ENCODE measurements around the gene SFTPA2.

DNA sequence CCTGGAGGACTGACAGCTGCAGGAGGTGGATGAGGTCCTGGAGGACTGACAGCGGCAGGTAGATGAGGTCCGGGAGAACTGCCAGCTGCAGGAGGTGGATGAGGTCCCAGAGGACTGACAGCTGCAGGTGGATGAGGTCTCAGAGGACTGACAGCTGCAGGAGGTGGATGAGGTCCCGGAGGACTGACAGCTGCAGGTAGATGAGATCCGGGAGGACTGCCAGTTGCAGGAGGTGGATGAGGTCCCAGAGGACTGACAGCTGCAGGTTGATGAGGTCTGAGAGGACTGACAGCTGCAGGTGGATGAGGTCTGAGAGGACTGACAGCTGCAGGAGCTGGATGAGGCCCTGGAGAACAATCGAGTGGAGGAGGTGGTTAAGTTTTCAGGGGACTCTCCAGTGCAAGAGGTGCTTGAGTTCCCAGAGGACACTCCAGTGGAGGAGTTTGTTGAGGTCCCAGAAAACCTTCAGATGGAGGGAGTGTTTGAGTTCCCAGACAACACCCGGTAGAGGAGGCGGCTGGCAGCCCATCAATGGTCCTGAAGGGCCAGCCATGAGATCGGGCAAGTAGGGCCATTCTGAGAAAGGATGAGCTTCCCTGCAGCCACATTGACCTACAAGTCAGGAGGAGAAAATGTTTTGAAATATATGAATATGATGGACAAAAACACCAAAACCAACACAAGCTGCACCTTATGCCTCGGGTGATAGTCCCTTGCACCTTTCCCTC, 52.6 kb downstream of the SFTPA2 start:
- TF ChIP-seq CTCF (conservative IDR thresholded peaks at IDR 0.05; ENCODE audit: low read depth in 2 of 2) (no peak), ZNF331 (CRISPR knock-in tag; IDR thresholded peaks at IDR 0.05; ENCODE audit: low read depth) (no peak), POLR2AphosphoS5 (IDR thresholded peaks at IDR 0.05; ENCODE audit: low read depth) (no peak), EZH2 (IDR thresholded peaks at IDR 0.05; ENCODE audit: low read depth, unreplicated experiment) (no peak), ETS1 (IDR thresholded peaks at IDR 0.05) (no peak), EZH2phosphoT487 (IDR thresholded peaks at IDR 0.05; ENCODE audit: unreplicated experiment) (no peak), STAT1 (IDR thresholded peaks at IDR 0.05; ENCODE audit: unreplicated experiment) (no peak), JUNB (IDR thresholded peaks at IDR 0.05; ENCODE audit: unreplicated experiment) (no peak), CREB1 (CRISPR knock-in tag; IDR thresholded peaks at IDR 0.05; ENCODE audit: low read depth) (no peak)
- TF ChIP-seq, protein P1, sequence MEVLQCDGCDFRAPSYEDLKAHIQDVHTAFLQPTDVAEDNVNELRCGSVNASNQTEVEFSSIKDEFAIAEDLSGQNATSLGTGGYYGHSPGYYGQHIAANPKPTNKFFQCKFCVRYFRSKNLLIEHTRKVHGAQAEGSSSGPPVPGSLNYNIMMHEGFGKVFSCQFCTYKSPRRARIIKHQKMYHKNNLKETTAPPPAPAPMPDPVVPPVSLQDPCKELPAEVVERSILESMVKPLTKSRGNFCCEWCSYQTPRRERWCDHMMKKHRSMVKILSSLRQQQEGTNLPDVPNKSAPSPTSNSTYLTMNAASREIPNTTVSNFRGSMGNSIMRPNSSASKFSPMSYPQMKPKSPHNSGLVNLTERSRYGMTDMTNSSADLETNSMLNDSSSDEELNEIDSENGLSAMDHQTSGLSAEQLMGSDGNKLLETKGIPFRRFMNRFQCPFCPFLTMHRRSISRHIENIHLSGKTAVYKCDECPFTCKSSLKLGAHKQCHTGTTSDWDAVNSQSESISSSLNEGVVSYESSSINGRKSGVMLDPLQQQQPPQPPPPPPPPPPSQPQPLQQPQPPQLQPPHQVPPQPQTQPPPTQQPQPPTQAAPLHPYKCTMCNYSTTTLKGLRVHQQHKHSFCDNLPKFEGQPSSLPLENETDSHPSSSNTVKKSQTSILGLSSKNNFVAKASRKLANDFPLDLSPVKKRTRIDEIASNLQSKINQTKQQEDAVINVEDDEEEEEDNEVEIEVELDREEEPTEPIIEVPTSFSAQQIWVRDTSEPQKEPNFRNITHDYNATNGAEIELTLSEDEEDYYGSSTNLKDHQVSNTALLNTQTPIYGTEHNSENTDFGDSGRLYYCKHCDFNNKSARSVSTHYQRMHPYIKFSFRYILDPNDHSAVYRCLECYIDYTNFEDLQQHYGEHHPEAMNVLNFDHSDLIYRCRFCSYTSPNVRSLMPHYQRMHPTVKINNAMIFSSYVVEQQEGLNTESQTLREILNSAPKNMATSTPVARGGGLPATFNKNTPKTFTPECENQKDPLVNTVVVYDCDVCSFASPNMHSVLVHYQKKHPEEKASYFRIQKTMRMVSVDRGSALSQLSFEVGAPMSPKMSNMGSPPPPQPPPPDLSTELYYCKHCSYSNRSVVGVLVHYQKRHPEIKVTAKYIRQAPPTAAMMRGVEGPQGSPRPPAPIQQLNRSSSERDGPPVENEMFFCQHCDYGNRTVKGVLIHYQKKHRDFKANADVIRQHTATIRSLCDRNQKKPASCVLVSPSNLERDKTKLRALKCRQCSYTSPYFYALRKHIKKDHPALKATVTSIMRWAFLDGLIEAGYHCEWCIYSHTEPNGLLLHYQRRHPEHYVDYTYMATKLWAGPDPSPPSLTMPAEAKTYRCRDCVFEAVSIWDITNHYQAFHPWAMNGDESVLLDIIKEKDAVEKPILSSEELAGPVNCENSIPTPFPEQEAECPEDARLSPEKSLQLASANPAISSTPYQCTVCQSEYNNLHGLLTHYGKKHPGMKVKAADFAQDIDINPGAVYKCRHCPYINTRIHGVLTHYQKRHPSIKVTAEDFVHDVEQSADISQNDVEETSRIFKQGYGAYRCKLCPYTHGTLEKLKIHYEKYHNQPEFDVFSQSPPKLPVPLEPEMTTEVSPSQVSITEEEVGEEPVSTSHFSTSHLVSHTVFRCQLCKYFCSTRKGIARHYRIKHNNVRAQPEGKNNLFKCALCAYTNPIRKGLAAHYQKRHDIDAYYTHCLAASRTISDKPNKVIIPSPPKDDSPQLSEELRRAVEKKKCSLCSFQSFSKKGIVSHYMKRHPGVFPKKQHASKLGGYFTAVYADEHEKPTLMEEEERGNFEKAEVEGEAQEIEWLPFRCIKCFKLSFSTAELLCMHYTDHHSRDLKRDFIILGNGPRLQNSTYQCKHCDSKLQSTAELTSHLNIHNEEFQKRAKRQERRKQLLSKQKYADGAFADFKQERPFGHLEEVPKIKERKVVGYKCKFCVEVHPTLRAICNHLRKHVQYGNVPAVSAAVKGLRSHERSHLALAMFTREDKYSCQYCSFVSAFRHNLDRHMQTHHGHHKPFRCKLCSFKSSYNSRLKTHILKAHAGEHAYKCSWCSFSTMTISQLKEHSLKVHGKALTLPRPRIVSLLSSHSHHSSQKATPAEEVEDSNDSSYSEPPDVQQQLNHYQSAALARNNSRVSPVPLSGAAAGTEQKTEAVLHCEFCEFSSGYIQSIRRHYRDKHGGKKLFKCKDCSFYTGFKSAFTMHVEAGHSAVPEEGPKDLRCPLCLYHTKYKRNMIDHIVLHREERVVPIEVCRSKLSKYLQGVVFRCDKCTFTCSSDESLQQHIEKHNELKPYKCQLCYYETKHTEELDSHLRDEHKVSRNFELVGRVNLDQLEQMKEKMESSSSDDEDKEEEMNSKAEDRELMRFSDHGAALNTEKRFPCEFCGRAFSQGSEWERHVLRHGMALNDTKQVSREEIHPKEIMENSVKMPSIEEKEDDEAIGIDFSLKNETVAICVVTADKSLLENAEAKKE (CRISPR knock-in tag; IDR thresholded peaks at IDR 0.05), result no peak
- TF ChIP-seq, protein P2, sequence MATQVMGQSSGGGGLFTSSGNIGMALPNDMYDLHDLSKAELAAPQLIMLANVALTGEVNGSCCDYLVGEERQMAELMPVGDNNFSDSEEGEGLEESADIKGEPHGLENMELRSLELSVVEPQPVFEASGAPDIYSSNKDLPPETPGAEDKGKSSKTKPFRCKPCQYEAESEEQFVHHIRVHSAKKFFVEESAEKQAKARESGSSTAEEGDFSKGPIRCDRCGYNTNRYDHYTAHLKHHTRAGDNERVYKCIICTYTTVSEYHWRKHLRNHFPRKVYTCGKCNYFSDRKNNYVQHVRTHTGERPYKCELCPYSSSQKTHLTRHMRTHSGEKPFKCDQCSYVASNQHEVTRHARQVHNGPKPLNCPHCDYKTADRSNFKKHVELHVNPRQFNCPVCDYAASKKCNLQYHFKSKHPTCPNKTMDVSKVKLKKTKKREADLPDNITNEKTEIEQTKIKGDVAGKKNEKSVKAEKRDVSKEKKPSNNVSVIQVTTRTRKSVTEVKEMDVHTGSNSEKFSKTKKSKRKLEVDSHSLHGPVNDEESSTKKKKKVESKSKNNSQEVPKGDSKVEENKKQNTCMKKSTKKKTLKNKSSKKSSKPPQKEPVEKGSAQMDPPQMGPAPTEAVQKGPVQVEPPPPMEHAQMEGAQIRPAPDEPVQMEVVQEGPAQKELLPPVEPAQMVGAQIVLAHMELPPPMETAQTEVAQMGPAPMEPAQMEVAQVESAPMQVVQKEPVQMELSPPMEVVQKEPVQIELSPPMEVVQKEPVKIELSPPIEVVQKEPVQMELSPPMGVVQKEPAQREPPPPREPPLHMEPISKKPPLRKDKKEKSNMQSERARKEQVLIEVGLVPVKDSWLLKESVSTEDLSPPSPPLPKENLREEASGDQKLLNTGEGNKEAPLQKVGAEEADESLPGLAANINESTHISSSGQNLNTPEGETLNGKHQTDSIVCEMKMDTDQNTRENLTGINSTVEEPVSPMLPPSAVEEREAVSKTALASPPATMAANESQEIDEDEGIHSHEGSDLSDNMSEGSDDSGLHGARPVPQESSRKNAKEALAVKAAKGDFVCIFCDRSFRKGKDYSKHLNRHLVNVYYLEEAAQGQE (IDR thresholded peaks at IDR 0.05; ENCODE audit: unreplicated experiment), result no peak

All from GM23338 (cell line).